Fibroblast of peridontal ligament (primary cell): ENCODE results near the gene CYP27C1.

Source experiments
- DNase-seq: peaks from one replicate; pipeline ENCODE4 v3.0.0-alpha.2; 2010; ENCODE audit errors: extremely low read depth

The CYP27C1 gene

GRCh38 chr2:127154396-127154795, 65.7 kb downstream of the CYP27C1 start:
- no peak for DNase-seq

GRCh38 chr2:127153691-127154158, 66.4 kb downstream of the CYP27C1 start:
- DNase-seq = peak; percentile 88

GRCh38 chr2:127150996-127151395, 69.1 kb downstream of the CYP27C1 start:
- no peak for DNase-seq

- peak; percentile 97 for DNase-seq
These were observed 70.7 kb downstream of the CYP27C1 start for GRCh38 chr2:127149384-127149783.

GRCh38 chr2:127146820-127147502, 73.1 kb downstream of the CYP27C1 start:
- no peak for DNase-seq

GRCh38 chr2:127146071-127146725, 73.9 kb downstream of the CYP27C1 start:
- no peak for DNase-seq

GRCh38 chr2:127145280-127145895, 74.7 kb downstream of the CYP27C1 start:
- DNase-seq = peak; percentile 44

- peak; percentile 48 for DNase-seq
These were observed 76.0 kb downstream of the CYP27C1 start for GRCh38 chr2:127143841-127144782.

- no peak for DNase-seq
These were observed 77.2 kb downstream of the CYP27C1 start for GRCh38 chr2:127142663-127143630.

GRCh38 chr2:127140538-127140937, 79.6 kb downstream of the CYP27C1 start:
- DNase-seq = no peak

GRCh38 chr2:127139766-127140165, 80.3 kb downstream of the CYP27C1 start:
- no peak for DNase-seq

- DNase-seq = no peak
These were observed 81.8 kb downstream of the CYP27C1 start for GRCh38 chr2:127138281-127138680.

GRCh38 chr2:127137741-127138140, 82.4 kb downstream of the CYP27C1 start:
- no peak for DNase-seq

GRCh38 chr2:127137225-127137624, 82.9 kb downstream of the CYP27C1 start:
- no peak for DNase-seq

GRCh38 chr2:127134833-127135830, 85.0 kb downstream of the CYP27C1 start:
- DNase-seq = no peak

GRCh38 chr2:127134235-127134634, 85.9 kb downstream of the CYP27C1 start:
- DNase-seq = no peak
